WI38 (cell line): ENCODE data around the gene CNTN1.
"Not testable (repeated sequence)": the region's sequence is repeated elsewhere in the genome, so short reads cannot be mapped to it uniquely, and the experiment has no call there.

Source experiments
- H3K4me3 ChIP-seq: 2 replicates; pipeline ENCODE4 v1.5.1; 2011; ENCODE audit warnings: low read depth, mild to moderate bottlenecking, control low read depth, low read length
- TF ChIP-seq, protein P1 (sequence below): IDR thresholded peaks from 2 replicates; pipeline ENCODE4 v1.5.1; 2012; ENCODE audit warnings: low read depth, mild to moderate bottlenecking, control low read depth, low read length

CNTN1 gene

DNA sequence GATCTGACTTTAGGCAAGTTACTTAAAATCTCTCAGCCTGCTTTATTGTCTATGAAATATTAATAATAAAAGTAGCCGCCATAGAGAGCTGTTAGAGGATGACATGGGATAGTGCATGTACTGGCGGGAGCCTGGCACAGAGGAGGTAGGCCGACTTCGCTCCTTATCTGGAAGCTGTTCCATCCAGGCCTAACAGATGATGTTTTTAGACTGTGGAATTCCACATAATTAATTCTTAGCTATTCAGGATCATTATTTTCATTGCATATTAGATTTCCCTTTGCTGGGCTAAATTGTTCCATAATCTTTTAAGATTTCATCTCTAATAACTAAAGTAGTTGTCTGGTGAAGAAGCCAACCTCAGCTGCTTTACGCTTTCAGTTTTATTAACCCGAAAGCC is 30.8 kb downstream of the CNTN1 start:
- TF ChIP-seq, protein P1, sequence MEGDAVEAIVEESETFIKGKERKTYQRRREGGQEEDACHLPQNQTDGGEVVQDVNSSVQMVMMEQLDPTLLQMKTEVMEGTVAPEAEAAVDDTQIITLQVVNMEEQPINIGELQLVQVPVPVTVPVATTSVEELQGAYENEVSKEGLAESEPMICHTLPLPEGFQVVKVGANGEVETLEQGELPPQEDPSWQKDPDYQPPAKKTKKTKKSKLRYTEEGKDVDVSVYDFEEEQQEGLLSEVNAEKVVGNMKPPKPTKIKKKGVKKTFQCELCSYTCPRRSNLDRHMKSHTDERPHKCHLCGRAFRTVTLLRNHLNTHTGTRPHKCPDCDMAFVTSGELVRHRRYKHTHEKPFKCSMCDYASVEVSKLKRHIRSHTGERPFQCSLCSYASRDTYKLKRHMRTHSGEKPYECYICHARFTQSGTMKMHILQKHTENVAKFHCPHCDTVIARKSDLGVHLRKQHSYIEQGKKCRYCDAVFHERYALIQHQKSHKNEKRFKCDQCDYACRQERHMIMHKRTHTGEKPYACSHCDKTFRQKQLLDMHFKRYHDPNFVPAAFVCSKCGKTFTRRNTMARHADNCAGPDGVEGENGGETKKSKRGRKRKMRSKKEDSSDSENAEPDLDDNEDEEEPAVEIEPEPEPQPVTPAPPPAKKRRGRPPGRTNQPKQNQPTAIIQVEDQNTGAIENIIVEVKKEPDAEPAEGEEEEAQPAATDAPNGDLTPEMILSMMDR, result no peak
- no peak overlapping the region for H3K4me3 ChIP-seq

DNA sequence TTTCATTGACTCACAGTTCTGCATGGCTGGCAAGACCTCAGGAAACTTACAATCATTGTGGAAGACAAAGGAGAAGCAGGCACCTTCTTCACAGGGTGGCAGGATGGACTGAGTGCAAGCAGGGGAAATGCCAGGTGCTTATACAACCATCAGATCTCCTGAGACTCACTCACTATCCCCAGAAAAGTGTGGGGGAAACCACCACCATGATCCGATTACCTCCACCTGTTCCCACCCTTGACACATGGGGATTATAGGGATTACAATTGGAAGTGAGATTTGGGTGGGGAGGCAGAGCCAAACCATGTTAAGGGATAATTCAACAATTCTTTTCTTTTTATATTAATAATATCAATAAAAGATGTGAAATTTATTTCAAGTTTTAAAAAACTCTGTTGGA is 34.1 kb downstream of the CNTN1 start:
- TF ChIP-seq, protein P1, result no peak
- H3K4me3 ChIP-seq, result no peak overlapping the region

DNA sequence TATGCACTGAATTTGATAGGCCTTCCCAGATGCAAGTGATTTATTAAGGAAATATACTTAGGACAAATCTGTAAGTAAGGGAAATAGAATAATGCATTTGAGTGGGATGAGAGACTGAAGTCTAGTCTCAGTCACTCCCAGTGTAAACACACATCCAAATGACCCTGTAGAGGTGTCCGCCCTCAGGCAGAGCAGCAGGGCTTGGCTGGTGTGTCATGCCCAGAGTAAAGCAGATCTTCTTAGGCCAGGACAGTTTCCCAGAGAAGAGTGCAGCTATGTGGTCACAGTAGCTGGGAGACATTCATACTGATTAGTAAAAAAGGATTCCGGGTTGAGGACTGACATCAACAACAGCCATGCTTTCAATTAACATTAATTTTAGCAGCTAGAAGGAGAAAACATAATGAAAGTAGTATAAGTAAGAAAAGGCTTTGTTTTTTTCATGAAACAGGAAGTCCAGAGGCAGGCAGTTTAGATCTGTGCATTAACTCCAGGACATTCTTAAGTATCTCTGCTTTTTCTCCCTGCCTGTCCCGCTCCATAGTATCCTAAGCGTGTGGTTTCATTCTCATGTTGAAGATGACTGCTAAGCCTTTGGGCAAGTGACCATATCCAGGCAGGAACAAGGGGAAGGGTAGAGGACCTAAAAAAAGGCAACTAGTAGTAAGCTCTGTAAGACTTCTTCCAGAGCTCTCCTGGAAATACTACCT is 35.7 kb downstream of the CNTN1 start:
- H3K4me3 ChIP-seq, result no peak overlapping the region
- TF ChIP-seq, protein P1, result no peak

DNA sequence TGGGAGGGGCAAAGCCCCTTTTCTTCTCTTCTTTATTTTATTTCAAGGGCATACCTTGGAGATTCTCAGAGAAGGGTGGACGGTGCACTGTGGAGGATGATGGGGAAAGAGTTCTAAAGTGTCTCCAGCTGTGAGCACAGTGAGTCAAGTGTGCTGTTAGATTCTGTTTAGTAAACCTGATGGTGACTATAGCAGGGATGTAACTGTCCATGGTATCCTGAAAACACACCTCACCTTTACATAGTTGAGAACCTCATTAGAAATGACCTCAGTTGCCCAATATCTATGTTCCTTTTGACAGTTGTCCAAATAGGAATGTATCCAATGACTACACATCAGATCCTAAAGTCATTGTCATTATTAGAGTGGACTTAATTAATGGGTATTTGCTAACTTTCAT is 38.0 kb downstream of the CNTN1 start:
- TF ChIP-seq, protein P1, result no peak

DNA sequence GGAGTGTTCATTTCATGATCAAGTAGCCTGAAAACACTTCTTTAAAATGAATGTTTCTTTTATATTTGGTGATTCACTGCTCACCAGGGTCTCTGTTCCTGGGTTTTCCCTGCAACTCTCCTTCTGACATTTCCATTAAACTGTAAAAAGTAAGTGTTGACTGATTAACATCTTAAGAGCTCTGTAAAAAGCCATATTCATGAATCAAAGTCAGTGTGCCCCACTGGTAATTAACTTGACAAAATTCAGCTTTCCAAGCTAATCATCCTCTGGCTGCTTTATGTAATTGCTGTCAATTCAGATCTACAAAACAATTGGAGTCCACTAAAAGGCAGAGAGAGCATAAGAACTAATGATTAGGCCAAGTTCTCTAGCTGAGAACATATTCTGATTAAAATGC is 41.6 kb downstream of the CNTN1 start:
- TF ChIP-seq, protein P1, result no peak
- no peak overlapping the region for H3K4me3 ChIP-seq

More for the DNA sequence above, 38.0 kb downstream of the CNTN1 start:
- H3K4me3 ChIP-seq, result no peak overlapping the region

DNA sequence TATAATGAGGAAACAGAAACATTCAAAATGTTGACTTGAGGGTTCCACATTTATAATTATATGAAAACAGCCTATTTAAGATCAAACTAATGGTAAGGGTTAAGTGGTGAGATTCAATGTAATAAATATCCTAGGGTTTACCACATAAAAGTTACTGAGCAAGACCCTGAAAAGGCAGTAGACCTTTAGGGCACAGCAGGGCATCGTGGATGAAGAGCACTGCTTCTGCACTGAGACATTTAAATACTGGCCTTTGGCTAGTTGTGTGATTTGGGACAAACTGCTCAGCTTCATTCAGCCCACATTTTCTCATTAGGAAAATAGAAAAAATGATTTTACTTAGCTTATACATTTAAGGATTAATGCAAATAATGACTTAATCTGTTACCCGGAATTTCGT is 42.0 kb downstream of the CNTN1 start:
- TF ChIP-seq, protein P1, result no peak
- H3K4me3 ChIP-seq, result no peak overlapping the region

DNA sequence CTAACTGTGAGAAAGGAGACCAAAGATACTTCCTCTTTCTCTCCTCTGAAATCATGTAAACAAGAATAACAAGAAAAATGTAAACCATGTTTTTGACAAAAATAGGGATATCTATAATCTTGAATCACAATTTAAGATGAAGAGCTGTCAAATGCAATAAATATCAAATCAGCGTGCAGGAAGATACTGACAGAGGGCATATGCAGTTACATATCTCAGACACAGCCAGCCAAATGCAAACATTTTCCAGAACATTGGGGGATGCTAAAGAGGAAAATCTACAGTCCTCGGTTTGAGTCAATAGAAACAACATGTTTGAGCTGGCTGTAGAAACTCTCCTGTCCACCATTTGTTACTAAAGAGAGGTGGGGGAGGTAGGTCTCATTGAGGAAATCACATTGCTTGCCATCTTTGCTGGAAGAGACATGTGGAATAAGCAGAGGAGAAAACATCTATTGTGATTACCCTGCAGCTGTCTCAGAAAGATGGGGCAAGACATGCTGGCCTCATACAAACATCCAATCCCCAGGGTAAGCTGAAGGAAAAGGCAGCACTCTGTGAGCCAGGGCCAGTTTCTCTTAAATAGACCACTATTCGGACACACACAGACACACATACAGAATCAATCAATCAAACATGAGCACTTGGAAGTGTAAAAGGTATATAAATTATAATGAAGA is 43.5 kb downstream of the CNTN1 start:
- TF ChIP-seq, protein P1, result no peak
- H3K4me3 ChIP-seq, result no peak overlapping the region

DNA sequence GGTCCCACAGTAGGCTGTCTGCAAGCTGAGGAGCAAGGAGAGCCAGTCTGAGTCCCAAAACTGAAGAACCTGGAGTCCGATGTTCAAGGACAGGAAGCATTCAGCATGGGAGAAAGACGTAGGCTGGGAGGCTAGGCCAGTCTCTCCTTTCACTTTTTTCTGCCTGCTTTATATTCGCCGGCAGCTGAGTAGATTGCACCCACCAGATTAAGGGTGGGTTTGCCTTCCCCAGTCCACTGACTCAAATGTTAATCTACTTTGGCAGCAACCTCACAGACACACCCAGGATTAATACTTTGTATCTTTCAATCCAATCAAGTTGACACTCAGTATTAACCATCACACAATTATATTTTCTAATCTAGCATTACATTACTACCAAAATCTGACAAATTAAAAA is 45.2 kb downstream of the CNTN1 start:
- not testable (repeated sequence) for H3K4me3 ChIP-seq
